HUDEP-2 (cell line): Measurements from ENCODE around the gene CACNA1B.

Experiments
- DNase-seq, 76 experiments: peaks; one replicate each; lab custom pipeline; 2025; ENCODE audit not compliant: unreplicated experiment in 76 of 76; lab: John Stamatoyannopoulos, UW

CACNA1B gene

DNA sequence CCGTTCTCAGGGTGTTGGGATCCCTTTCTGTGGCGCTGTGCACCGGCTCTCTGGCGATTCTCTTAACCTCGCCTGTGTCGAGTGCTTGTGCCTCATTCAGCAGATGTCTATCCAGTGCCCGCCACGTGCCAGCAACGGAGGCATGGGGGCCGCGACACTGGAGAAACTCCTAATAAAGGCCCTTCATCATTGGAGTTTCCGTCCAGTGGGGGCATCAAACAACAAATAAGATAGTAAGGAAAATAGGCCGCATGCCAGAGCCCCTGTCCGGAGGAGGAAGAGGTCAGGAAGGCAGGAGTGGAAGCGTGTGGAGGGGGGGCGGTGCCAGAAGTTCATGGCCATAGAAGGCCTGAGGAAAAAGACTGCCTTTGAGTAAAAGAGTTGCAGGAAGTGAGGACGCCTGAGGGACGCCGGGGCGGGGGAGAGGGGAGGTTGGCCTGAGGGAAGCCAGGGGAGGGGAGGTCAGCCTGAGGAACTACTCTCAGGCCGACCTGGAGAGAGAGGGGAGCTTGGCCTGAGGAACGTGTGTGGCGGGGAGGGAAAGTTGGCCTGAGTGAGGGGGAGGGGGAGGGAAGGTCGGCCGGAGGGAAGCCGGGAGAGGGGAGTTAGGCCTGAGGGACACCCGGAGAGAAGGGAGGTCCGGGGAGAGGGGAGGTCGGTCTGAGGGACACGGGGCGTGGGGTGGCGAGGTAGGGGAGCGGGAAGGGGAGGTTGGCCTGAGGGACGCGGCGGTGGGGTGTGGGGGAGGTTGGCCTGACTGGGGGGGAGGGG is 82.2 kb downstream of the CACNA1B start:
- no peak for DNase-seq

GRCh38 chr9:137960496-137960895 is 82.9 kb downstream of the CACNA1B start:
- DNase-seq, result no peak

GRCh38 chr9:137963525-137963924 is 85.9 kb downstream of the CACNA1B start:
- no peak for DNase-seq

DNA sequence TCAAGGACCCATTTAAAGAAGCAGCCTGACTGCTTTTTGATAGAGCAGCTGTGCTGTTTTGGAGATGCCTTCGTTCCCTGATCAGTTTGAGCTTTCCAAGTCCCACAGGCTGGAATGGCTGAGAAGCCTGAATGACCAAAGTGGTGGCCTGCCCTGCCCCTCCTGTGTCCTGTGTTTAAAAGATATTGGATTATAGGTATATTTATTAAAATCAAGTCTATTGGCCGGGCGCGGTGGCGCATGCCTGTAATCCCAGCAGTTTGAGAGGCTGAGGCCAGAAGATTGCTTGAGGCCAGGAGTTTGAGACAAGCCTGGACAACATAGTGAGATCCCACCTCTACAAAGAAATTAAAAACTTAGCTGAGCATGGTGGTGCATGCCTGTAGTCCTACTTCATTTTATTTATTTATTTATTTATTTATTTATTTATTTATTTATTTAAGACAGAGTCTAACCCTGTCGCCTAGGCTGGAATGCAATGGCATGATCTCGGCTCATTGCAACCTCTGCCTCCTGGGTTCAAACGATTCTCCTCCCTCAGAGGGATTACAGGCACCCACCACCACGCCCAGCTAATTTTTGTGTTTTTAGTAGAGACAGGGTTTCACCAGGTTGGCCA is 87.7 kb downstream of the CACNA1B start:
- DNase-seq, result no peak

DNA sequence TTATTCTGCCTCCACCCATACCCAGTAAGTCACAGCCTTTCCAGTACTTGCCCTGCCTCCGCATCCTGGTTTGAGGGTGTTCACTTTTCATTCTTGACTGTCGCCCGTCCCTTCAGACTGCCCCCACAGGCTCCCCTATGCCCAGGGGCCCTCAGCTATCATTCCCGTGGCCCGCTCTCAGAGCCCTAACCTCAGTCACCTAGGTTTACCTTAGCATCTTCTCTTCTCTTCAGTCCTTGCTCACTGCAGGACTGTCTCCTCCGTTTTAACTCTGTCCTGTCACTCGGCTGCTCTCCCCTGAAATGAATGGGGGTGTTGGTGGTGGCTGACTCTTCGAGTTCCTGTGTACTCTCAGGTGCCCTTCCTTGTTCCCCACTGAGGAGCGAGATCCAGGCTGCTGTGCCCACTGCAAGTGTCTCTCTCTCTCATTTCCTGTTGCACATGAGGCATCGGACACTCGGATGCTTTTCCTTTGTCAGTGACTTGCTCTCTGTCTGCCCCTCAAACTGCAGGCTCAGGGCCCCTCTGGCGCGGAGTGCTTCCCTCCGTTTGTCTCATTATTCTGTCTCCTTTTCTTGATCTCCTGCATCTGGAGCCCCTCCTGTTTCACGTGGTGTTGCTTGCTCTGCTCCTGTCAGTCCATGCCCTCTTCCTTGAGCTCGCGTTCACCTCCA is 89.8 kb downstream of the CACNA1B start:
- DNase-seq, result no peak

- DNase-seq, result peak in 1 of 76 experiments; percentile 5
Measured at GRCh38 chr9:137968235-137968634, 90.7 kb downstream of the CACNA1B start.

DNA sequence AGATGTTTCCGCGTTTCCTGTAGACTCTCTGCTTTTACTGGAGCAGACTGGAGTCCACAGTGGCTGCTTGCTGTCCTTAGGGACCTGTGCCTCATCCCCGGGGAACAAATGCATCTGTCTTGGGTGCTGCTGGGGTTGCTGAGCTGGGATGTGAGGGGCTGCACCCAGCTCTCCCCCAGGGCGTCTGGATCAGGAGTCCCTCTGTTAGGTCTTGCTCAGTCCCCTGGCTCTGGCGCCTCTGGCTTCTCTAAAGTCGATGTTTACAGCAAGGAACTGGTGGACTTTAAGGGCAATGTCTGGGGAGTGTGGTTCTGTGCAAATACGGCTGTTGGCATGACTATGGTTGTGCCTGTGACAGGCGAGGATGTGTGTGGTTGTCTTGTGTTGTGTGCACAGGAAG is 91.4 kb downstream of the CACNA1B start:
- no peak for DNase-seq

- no peak for DNase-seq
Measured at GRCh38 chr9:137969685-137970084, 92.1 kb downstream of the CACNA1B start.

- no peak for DNase-seq
Measured at GRCh38 chr9:137970098-137970497, 92.5 kb downstream of the CACNA1B start.

GRCh38 chr9:137970686-137971476 is 93.3 kb downstream of the CACNA1B start:
- DNase-seq, result no peak

DNA sequence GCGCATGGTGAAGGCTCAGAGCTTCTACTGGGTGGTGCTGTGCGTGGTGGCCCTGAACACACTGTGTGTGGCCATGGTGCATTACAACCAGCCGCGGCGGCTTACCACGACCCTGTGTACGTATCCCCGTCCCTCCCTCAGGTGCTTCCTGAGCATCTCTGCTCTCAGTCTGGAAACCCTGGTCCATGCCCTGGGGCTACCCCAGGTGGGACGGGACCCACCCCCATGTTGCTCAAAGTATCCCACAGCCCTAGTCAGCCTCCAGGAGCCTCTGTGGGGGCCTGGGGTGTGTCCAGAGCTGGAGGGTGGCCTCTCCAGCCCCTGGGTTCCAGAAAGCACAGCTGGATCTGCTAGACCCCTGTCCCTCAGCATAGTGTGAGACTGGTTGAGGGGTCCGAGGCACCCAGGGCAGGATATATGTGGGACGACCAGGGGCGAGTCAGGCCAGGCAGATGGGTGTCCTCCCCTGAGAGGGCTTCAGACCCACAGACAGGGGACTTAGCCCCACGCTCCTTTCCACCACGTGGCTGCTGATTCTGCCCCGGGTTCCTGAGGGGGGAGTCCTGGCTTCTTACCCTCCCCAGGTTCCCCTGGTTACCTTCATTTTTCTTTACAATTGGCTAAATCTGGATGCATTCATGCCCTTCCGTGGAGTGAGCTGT is 94.0 kb downstream of the CACNA1B start:
- DNase-seq, result no peak

- no peak for DNase-seq
Measured at GRCh38 chr9:137972355-137972987, 94.9 kb downstream of the CACNA1B start.

- DNase-seq, result no peak
Measured at GRCh38 chr9:137972988-137973470, 95.4 kb downstream of the CACNA1B start.

- DNase-seq, result peak in 1 of 76 experiments; percentile 7
Measured at GRCh38 chr9:137973829-137974416, 96.3 kb downstream of the CACNA1B start.

GRCh38 chr9:137974746-137975526 is 97.4 kb downstream of the CACNA1B start:
- no peak for DNase-seq

DNA sequence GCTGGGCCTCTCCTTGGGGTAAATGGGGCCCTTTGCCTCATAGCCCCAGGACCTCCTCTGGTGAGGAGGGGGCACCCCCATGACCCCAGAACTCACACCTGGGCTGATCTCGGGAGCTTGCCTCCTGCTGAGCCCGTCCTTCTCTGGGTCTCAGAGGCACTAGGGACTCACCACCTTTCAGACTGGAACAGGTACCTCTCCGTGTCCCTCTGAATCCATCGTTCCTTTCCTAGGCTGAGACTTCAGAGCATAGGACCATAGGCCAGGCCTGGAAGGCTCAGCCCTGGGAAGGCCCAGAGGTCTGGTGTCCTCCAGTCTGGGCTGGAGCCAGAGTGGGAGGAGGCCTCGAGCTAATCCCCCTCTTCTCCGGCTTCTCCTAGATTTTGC is 97.9 kb downstream of the CACNA1B start:
- DNase-seq, result no peak

- DNase-seq, result no peak
Measured at GRCh38 chr9:137975936-137976565, 98.5 kb downstream of the CACNA1B start.

- no peak for DNase-seq
Measured at GRCh38 chr9:137977571-137978261, 100.1 kb downstream of the CACNA1B start.
